A673 (cell line): ENCODE measurements around the gene NFATC4. TPM values are rescaled to one million over a fixed set of nuclear protein-coding genes. Genes with fewer than 3 reads are reported as not detected.
A peak's percentile ranks its signal among the peaks of the same experiment; 100 is the strongest.

Experiments used
- BruUV-seq: library from RNA; stranded (reverse); fragments of 400-500 nt; replicated peaks from 2 replicates; lab custom pipeline; 2021; lab: Mats Ljungman, UMichigan
- CTCF ChIA-PET: fragments of 300-600 bp; sonication (Branson Sonifier 250); formaldehyde crosslinking; loops from one replicate; lab custom pipeline; 2022; ENCODE audit warnings: antibody characterized with exemption; lab: Charles Lee
- POLR2A ChIA-PET: fragments of 300-600 bp; sonication (Branson Sonifier 250); formaldehyde crosslinking; loops from one replicate; lab custom pipeline; 2022; ENCODE audit warnings: antibody characterized with exemption; ENCODE audit not compliant: low non-redundant PET; lab: Charles Lee
- DNase-seq: peaks from one replicate; pipeline ENCODE4 v3.0.0-alpha.2; 2015; ENCODE audit warnings: low spot score
- H3K27ac ChIP-seq: fragments of 200-600 bp; sonication (generic); 2 replicates; pipeline ENCODE4 v1.5.1; 2016; ENCODE audit warnings: mixed run types, low read depth, mild to moderate bottlenecking, mixed read lengths, antibody characterized with exemption, low read length; ENCODE audit not compliant: poor library complexity, severe bottlenecking
- H3K27me3 ChIP-seq: fragments of 200-600 bp; sonication (generic); replicated peaks from 2 replicates; pipeline ENCODE4 v1.6.1; 2017; ENCODE audit warnings: mixed run types, low read depth, mild to moderate bottlenecking, mixed read lengths, antibody characterized with exemption, low read length; ENCODE audit not compliant: insufficient read depth, poor library complexity
- H3K36me3 ChIP-seq: fragments of 200-600 bp; sonication (generic); 2 replicates; pipeline ENCODE4 v1.6.1; 2016; ENCODE audit warnings: mixed run types, mild to moderate bottlenecking, mixed read lengths, antibody characterized with exemption, low read length; ENCODE audit not compliant: insufficient read depth, poor library complexity, severe bottlenecking
- H3K4me1 ChIP-seq: fragments of 200-600 bp; sonication (generic); 2 replicates; pipeline ENCODE4 v1.6.1; 2017; ENCODE audit warnings: mixed run types, mild to moderate bottlenecking, mixed read lengths, antibody characterized with exemption, low read length; ENCODE audit not compliant: insufficient read depth, poor library complexity, severe bottlenecking
- H3K4me3 ChIP-seq: fragments of 200-600 bp; sonication (generic); 2 replicates; pipeline ENCODE4 v1.5.1; 2016; ENCODE audit warnings: low read depth, mixed run types, mild to moderate bottlenecking, mixed read lengths, low read length; ENCODE audit not compliant: poor library complexity, severe bottlenecking
- H3K9me3 ChIP-seq: fragments of 200-600 bp; sonication (generic); 2 replicates; pipeline ENCODE4 v1.6.1; 2016; ENCODE audit warnings: mixed run types, low read depth, mild to moderate bottlenecking, mixed read lengths, antibody characterized with exemption, low read length; ENCODE audit not compliant: poor library complexity, severe bottlenecking
- EZH2 ChIP-seq: fragments of 200-600 bp; sonication (generic); IDR thresholded peaks from 2 replicates; pipeline ENCODE4 v1.6.1; 2017; ENCODE audit warnings: borderline replicate concordance, low read depth, mild to moderate bottlenecking, mixed read lengths, antibody characterized with exemption, low read length; ENCODE audit not compliant: poor library complexity, severe bottlenecking
- intact Hi-C: fragments of 100-400 bp; cut with micrococcal nuclease; formaldehyde crosslinking; loops from one replicate; pipeline ENCODE4 v1.10.0; 2022; ENCODE audit not compliant: unreplicated experiment
- total RNA-seq: library from RNA; stranded (reverse); gene quantifications from 2 replicates; pipeline ENCODE4 v1.2.3, GENCODE V29; 2021
- TF ChIP-seq, protein P1 (sequence below): fragments of 300-800, 200-600 bp; sonication (generic); conservative IDR thresholded peaks from 2 replicates; pipeline ENCODE4 v1.5.1; 2017; ENCODE audit warnings: low read depth, mild to moderate bottlenecking, antibody characterized with exemption, low read length, moderate library complexity, mixed read lengths

Gene NFATC4
- total RNA-seq, 1 experiment from 2014 or later, result 38.1 TPM

DNA sequence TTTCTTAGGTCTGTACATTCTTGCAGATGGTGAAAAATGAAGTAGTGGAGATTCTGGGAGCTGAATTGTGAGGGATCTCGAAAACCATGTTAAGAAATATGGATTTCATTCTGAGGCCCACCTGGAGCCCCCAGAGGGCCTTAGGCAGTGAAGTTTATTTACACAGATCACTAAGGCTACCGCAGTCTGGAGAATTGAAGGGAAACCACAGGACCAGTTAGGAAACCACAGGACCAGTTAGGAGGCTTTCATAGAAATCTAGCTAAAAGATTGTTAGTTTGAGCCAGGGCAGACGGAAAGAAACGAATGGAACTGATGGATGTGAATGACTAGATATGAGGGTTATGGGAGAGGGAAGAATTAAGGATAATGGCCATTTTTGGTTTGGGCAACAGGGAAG is 54.3 kb downstream of the NFATC4 start:
- H3K4me3 ChIP-seq, result no peak overlapping the region
- no peak for DNase-seq
- H3K4me1 ChIP-seq, result no peaks in the 10 kb centered on the region
- CTCF ChIA-PET, result no interaction called here
- intact Hi-C loops, result no loop called here
- no peaks in the 10 kb centered on the region for H3K36me3 ChIP-seq
- POLR2A ChIA-PET, result no interaction called here
- TF ChIP-seq EZH2, result no peak
- TF ChIP-seq, protein P1, sequence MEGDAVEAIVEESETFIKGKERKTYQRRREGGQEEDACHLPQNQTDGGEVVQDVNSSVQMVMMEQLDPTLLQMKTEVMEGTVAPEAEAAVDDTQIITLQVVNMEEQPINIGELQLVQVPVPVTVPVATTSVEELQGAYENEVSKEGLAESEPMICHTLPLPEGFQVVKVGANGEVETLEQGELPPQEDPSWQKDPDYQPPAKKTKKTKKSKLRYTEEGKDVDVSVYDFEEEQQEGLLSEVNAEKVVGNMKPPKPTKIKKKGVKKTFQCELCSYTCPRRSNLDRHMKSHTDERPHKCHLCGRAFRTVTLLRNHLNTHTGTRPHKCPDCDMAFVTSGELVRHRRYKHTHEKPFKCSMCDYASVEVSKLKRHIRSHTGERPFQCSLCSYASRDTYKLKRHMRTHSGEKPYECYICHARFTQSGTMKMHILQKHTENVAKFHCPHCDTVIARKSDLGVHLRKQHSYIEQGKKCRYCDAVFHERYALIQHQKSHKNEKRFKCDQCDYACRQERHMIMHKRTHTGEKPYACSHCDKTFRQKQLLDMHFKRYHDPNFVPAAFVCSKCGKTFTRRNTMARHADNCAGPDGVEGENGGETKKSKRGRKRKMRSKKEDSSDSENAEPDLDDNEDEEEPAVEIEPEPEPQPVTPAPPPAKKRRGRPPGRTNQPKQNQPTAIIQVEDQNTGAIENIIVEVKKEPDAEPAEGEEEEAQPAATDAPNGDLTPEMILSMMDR, result no peak
- no peak overlapping the region for H3K27ac ChIP-seq
- H3K9me3 ChIP-seq, result no peaks in the 10 kb centered on the region
- no peaks in the 10 kb centered on the region for H3K27me3 ChIP-seq
- no TSS peak for BruUV-seq

DNA sequence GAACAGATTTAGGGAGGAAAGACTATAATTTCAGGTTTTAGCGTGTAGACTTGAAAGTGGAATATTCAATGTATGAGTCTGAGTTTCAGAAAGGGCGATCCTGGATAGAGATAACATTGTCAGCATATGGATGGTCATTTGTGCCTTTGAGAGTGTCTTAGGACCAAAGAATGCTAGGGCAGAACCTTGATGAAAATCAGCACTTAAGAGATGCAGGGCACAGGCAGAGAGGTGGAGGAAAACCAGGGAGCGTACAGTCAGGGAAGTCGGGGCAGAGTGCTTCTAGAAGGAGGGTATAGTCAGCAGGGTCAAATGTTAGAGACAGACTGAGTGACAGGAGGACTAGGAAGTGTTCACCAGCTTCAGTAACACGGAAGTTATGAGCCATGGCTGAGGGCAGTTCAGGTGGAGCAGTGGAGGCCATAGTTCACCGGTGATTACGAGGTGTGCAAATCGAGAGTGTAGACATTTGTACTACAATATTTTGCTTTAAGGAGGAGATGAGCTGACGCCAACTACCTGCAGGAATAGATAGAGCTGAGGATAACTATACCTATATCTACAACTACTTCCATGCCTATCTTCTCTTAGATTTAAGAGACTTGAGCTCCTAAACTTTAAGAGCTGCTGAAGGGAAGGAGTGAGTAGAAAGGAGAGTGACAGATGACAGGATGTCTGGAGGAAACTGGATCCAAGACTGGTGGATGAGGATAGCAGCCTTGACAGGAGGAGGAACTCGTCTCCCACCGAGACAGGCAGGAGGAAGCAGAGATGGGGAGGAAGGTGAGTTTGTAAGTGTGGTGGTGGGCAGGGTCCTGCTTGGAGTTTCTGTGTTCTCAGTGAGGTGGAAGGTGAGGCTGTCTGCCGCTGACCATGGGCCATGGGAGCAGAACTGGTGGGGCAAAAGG is 55.0 kb downstream of the NFATC4 start:
- no TSS peak for BruUV-seq
- Histone ChIP-seq H3K9me3 (no peaks in the 10 kb centered on the region), H3K4me3 (no peak overlapping the region), H3K4me1 (no peaks in the 10 kb centered on the region), H3K27ac (no peak overlapping the region), H3K36me3 (no peaks in the 10 kb centered on the region), H3K27me3 (no peaks in the 10 kb centered on the region)
- ChIA-PET POLR2A (no interaction called here), CTCF (interaction anchor here (1.1 kb wide), 1 partner anchor 9 kb away, joined by 6 read pairs; no protein-coding TSS in a partner anchor)
- no peak for DNase-seq
- TF ChIP-seq, protein P1, result no peak
- TF ChIP-seq EZH2, result no peak
- intact Hi-C loops, result no loop called here

DNA sequence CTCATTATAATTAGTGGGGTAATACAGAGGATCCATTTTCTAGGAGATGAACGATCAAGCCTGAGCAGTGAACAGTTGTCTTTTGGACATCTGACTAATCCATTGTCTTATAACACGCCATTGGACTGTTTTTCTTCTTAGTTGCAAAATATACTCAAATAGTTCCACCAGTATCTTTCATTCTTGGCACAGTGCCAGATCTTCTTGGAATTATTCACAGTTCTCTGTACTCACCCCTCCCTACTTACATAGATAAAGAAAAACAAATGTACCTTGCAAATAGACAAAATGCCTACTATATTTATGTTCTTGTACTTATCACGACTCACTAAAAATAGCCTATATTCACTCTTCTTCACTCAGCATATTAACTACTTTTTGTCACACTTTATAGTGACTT is 57.7 kb downstream of the NFATC4 start:
- Histone ChIP-seq H3K27me3 (no peaks in the 10 kb centered on the region), H3K4me3 (no peak overlapping the region), H3K27ac (no peak overlapping the region), H3K36me3 (no peaks in the 10 kb centered on the region), H3K9me3 (no peaks in the 10 kb centered on the region), H3K4me1 (peaks cover 7% of the 10 kb centered on the region)
- ChIA-PET CTCF (no interaction called here), POLR2A (no interaction called here)
- TF ChIP-seq, protein P1, result no peak
- no peak for TF ChIP-seq EZH2
- no TSS peak for BruUV-seq
- intact Hi-C loops, result no loop called here
- DNase-seq, result peak; percentile 64
